Stimulated activated naive B cell treated with anti-CD40 and anti-IgM and Interleukin-4, amounts not matched to agents 10 μg/mL and 1 μg/mL and 100 μg/mL, for 72 hours (primary cell): Measurements from ENCODE around the gene HBA2.
A peak's percentile ranks its signal among the peaks of the same experiment; 100 is the strongest.
"Not testable (repeated sequence)": the region's sequence is repeated elsewhere in the genome, so short reads cannot be mapped to it uniquely, and the experiment has no call there.

Experiments
- ATAC-seq, 2 donors: fragments of 150-1000 bp; cut with Tn5 transposase; replicated peaks; 2 replicates each; pipeline ENCODE4 v1.10.0; 2021; ENCODE audit warnings: moderate library complexity in 1 of 2
- DNase-seq: peaks from one replicate; pipeline ENCODE4 v3.0.0; 2021
- H3K27ac Mint-ChIP-seq: one replicate; pipeline ENCODE4 v1.8.0; 2022; ENCODE audit warnings: mild to moderate bottlenecking, mixed read lengths
- H3K27me3 Mint-ChIP-seq, 2 donors: one replicate each; pipeline ENCODE4 v1.8.0; 2022; ENCODE audit warnings: mixed read lengths in 2 of 2
- H3K36me3 Mint-ChIP-seq, 2 donors: one replicate each; pipeline ENCODE4 v1.8.0; 2022; ENCODE audit warnings: mixed read lengths in 2 of 2, mild to moderate bottlenecking in 1 of 2
- H3K4me1 Mint-ChIP-seq, 2 donors: one replicate each; pipeline ENCODE4 v1.8.0; 2022; ENCODE audit warnings: mixed read lengths in 2 of 2, mild to moderate bottlenecking in 1 of 2
- H3K4me3 Mint-ChIP-seq, 2 donors: one replicate each; pipeline ENCODE4 v1.8.0; 2022; ENCODE audit warnings: mild to moderate bottlenecking in 2 of 2, mixed read lengths in 2 of 2, moderate library complexity in 1 of 2
- H3K9me3 Mint-ChIP-seq, 2 donors: one replicate each; pipeline ENCODE4 v1.8.0; 2022; ENCODE audit warnings: mixed read lengths in 2 of 2, mild to moderate bottlenecking in 1 of 2

HBA2 gene

DNA sequence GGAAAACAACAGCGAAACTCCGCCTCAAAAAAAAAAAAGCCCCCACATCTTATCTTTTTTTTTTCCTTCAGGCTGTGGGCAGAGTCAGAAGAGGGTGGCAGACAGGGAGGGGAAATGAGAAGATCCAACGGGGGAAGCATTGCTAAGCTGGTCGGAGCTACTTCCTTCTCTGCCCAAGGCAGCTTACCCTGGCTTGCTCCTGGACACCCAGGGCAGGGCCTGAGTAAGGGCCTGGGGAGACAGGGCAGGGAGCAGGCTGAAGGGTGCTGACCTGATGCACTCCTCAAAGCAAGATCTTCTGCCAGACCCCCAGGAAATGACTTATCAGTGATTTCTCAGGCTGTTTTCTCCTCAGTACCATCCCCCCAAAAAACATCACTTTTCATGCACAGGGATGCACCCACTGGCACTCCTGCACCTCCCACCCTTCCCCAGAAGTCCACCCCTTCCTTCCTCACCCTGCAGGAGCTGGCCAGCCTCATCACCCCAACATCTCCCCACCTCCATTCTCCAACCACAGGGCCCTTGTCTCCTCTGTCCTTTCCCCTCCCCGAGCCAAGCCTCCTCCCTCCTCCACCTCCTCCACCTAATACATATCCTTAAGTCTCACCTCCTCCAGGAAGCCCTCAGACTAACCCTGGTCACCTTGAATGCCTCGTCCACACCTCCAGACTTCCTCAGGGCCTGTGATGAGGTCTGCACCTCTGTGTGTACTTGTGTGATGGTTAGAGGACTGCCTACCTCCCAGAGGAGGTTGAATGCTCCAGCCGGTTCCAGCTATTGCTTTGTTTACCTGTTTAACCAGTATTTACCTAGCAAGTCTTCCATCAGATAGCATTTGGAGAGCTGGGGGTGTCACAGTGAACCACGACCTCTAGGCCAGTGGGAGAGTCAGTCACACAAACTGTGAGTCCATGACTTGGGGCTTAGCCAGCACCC is 2.6 kb downstream of the HBA2 start:
- Mint-ChIP-seq H3K9me3 (no peaks in the 10 kb centered on the region), H3K4me1 (peaks cover 17 to 39% of the 10 kb centered on the region in 2 donors), H3K27me3 (peaks cover 46 to 60% of the 10 kb centered on the region in 2 donors), H3K4me3 (peak overlapping the region; percentile 6 to 35), H3K36me3 (no peaks in the 10 kb centered on the region), H3K27ac (peak overlapping the region; percentile 76)
- DNase-seq (no peak), ATAC-seq (no peak)

DNA sequence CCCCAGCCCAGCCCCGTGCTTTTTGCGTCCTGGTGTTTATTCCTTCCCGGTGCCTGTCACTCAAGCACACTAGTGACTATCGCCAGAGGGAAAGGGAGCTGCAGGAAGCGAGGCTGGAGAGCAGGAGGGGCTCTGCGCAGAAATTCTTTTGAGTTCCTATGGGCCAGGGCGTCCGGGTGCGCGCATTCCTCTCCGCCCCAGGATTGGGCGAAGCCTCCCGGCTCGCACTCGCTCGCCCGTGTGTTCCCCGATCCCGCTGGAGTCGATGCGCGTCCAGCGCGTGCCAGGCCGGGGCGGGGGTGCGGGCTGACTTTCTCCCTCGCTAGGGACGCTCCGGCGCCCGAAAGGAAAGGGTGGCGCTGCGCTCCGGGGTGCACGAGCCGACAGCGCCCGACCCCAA is 3.3 kb downstream of the HBA2 start:
- peak overlapping the region in 1 of 2 donors; percentile 47 for H3K4me3 Mint-ChIP-seq
- not testable (repeated sequence) for DNase-seq, H3K36me3 Mint-ChIP-seq, H3K27ac Mint-ChIP-seq, H3K9me3 Mint-ChIP-seq
- peaks cover 18 to 40% of the 10 kb centered on the region in 2 donors for H3K4me1 Mint-ChIP-seq
- peak in 1 of 2 donors; percentile 3 for ATAC-seq
- H3K27me3 Mint-ChIP-seq: peaks cover 40 to 52% of the 10 kb centered on the region in 2 donors

DNA sequence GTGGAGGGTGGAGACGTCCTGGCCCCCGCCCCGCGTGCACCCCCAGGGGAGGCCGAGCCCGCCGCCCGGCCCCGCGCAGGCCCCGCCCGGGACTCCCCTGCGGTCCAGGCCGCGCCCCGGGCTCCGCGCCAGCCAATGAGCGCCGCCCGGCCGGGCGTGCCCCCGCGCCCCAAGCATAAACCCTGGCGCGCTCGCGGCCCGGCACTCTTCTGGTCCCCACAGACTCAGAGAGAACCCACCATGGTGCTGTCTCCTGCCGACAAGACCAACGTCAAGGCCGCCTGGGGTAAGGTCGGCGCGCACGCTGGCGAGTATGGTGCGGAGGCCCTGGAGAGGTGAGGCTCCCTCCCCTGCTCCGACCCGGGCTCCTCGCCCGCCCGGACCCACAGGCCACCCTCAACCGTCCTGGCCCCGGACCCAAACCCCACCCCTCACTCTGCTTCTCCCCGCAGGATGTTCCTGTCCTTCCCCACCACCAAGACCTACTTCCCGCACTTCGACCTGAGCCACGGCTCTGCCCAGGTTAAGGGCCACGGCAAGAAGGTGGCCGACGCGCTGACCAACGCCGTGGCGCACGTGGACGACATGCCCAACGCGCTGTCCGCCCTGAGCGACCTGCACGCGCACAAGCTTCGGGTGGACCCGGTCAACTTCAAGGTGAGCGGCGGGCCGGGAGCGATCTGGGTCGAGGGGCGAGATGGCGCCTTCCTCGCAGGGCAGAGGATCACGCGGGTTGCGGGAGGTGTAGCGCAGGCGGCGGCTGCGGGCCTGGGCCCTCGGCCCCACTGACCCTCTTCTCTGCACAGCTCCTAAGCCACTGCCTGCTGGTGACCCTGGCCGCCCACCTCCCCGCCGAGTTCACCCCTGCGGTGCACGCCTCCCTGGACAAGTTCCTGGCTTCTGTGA is 4.1 kb downstream of the HBA2 start, which contains the start of gene HBA1:
HBA1 (plus strand) TSS at position 204 of the 906 bp plus-strand sequence; CDS start at position 241, 37 bp downstream.
- H3K4me3 Mint-ChIP-seq: peak within 1 kb of the TSS in 1 of 2 donors; percentile 47
- not testable (repeated sequence) for DNase-seq, H3K36me3 Mint-ChIP-seq, H3K9me3 Mint-ChIP-seq
- peak within 1 kb of the TSS; percentile 31 for H3K27ac Mint-ChIP-seq
- peak; percentile 22 to 36 for ATAC-seq
- peaks cover 22 to 45% of the 10 kb centered on the region in 2 donors for H3K4me1 Mint-ChIP-seq
- peaks cover 37 to 47% of the 10 kb centered on the region in 2 donors for H3K27me3 Mint-ChIP-seq

DNA sequence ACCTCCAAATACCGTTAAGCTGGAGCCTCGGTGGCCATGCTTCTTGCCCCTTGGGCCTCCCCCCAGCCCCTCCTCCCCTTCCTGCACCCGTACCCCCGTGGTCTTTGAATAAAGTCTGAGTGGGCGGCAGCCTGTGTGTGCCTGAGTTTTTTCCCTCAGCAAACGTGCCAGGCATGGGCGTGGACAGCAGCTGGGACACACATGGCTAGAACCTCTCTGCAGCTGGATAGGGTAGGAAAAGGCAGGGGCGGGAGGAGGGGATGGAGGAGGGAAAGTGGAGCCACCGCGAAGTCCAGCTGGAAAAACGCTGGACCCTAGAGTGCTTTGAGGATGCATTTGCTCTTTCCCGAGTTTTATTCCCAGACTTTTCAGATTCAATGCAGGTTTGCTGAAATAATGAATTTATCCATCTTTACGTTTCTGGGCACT is 4.7 kb downstream of the HBA2 start:
- ATAC-seq (no peak), DNase-seq (no peak)
- Mint-ChIP-seq H3K9me3 (no peaks in the 10 kb centered on the region), H3K4me1 (peaks cover 24 to 46% of the 10 kb centered on the region in 2 donors), H3K4me3 (no peak overlapping the region), H3K27me3 (peaks cover 34 to 44% of the 10 kb centered on the region in 2 donors), H3K27ac (peak overlapping the region; percentile 31), H3K36me3 (no peaks in the 10 kb centered on the region)

- DNase-seq: no peak
Observed at GRCh38 chr16:177981-178667, 5.4 kb downstream of the HBA2 start.

GRCh38 chr16:178668-179015 is 6.0 kb downstream of the HBA2 start:
- H3K4me3 Mint-ChIP-seq: no peak overlapping the region
- H3K27me3 Mint-ChIP-seq: peaks cover 30 to 39% of the 10 kb centered on the region in 2 donors
- H3K36me3 Mint-ChIP-seq: peaks cover 4% of the 10 kb centered on the region in 2 donors
- H3K9me3 Mint-ChIP-seq: no peaks in the 10 kb centered on the region
- no peak for ATAC-seq
- no peak for DNase-seq
- H3K4me1 Mint-ChIP-seq: peaks cover 21 to 41% of the 10 kb centered on the region in 2 donors
- H3K27ac Mint-ChIP-seq: no peak overlapping the region

More at GRCh38 chr16:177981-178667, 5.4 kb downstream of the HBA2 start:
- Mint-ChIP-seq H3K27ac (no peak overlapping the region), H3K4me1 (peaks cover 24 to 46% of the 10 kb centered on the region in 2 donors), H3K27me3 (peaks cover 34 to 44% of the 10 kb centered on the region in 2 donors), H3K4me3 (peak overlapping the region in 1 of 2 donors; percentile 59), H3K9me3 (no peaks in the 10 kb centered on the region), H3K36me3 (peaks cover 4% of the 10 kb centered on the region in 2 donors)
- no peak for ATAC-seq

- Mint-ChIP-seq H3K4me3 (peak overlapping the region; percentile 36 to 59), H3K4me1 (peaks cover 18 to 33% of the 10 kb centered on the region in 2 donors), H3K36me3 (peaks cover 4% of the 10 kb centered on the region in 2 donors), H3K9me3 (no peaks in the 10 kb centered on the region), H3K27me3 (peaks cover 28 to 31% of the 10 kb centered on the region in 2 donors), H3K27ac (no peak overlapping the region)
- no peak for ATAC-seq
- no peak for DNase-seq
Observed at GRCh38 chr16:179211-180092, 6.8 kb downstream of the HBA2 start.

GRCh38 chr16:180101-180675 is 7.5 kb downstream of the HBA2 start, which contains the start of gene HBQ1:
HBQ1 (plus strand) TSS chr16:180459; CDS start chr16:180487, 28 bp downstream.
- no peak for ATAC-seq
- Mint-ChIP-seq H3K36me3 (peaks cover 7% of the 10 kb centered on the region in 2 donors), H3K4me1 (peaks cover 11 to 26% of the 10 kb centered on the region in 2 donors), H3K27me3 (peaks cover 20 to 23% of the 10 kb centered on the region in 2 donors), H3K27ac (no peak within 1 kb of the TSS), H3K4me3 (peak within 1 kb of the TSS; percentile 44 to 59), H3K9me3 (no peaks in the 10 kb centered on the region)
- DNase-seq: no peak

GRCh38 chr16:180681-181564 is 8.2 kb downstream of the HBA2 start:
- no peak overlapping the region for H3K27ac Mint-ChIP-seq
- ATAC-seq (peak; percentile 83 to 87), DNase-seq (no peak)
- no peaks in the 10 kb centered on the region for H3K9me3 Mint-ChIP-seq
- H3K27me3 Mint-ChIP-seq: peaks cover 15 to 17% of the 10 kb centered on the region in 2 donors
- H3K36me3 Mint-ChIP-seq: peaks cover 13 to 14% of the 10 kb centered on the region in 2 donors
- H3K4me1 Mint-ChIP-seq: peaks cover 10 to 20% of the 10 kb centered on the region in 2 donors
- H3K4me3 Mint-ChIP-seq: peak overlapping the region; percentile 44 to 46

DNA sequence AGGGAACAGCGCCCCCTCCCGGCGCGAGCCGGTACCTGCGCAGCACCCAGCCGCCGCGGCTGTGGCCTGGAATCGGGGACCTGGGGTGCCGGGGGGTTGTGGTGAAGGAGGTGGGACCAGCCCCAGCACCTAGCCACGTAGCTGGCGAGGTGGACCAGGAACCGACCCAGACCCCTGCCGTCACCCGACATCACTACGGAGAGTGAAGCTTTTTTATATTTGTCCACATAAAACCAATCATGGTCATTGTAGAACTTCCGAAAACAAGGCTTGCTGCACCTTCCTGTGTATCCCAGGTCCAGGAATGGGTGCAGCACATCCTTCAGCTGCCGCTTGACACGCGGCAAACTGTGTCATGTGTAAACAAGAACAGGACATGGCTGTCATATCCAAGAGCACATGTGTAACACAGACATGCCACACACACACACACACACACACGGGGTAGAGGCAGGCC is 8.9 kb downstream of the HBA2 start:
- no peak overlapping the region for H3K27ac Mint-ChIP-seq

DNA sequence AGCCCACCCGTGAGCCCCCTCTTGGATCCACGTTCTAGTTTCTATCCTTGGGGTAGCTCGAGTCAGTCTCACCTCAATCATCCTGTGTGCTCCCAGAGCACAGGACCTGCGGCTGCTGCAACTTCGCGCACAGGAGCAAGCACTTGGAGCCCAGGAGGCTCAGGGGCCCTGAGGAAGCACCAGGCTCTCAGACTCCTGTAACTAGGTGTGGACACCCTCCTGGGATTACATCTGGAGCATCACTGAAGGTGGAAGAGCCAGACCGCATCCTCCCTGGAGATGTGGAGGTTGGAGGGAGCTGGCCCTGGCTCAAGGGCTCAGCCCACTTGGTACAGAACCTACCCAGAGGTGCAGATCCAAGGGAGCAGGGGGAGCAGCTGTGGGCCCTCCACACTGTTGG is 10.3 kb downstream of the HBA2 start:
- no peak for ATAC-seq
- H3K27ac Mint-ChIP-seq: no peak overlapping the region
- H3K27me3 Mint-ChIP-seq: peaks cover 6 to 7% of the 10 kb centered on the region in 2 donors
- H3K9me3 Mint-ChIP-seq: no peaks in the 10 kb centered on the region
- H3K4me1 Mint-ChIP-seq: peaks cover 10 to 16% of the 10 kb centered on the region in 2 donors
- DNase-seq: no peak
- H3K4me3 Mint-ChIP-seq: peak overlapping the region in 1 of 2 donors; percentile 11
- H3K36me3 Mint-ChIP-seq: peaks cover 15 to 20% of the 10 kb centered on the region in 2 donors

More for the DNA sequence above, 8.9 kb downstream of the HBA2 start:
- Mint-ChIP-seq H3K4me1 (peaks cover 10 to 20% of the 10 kb centered on the region in 2 donors), H3K4me3 (peak overlapping the region; percentile 16 to 29), H3K27me3 (peaks cover 15 to 17% of the 10 kb centered on the region in 2 donors), H3K36me3 (peaks cover 14% of the 10 kb centered on the region in 2 donors), H3K9me3 (no peaks in the 10 kb centered on the region)
- ATAC-seq (no peak), DNase-seq (peak; percentile 75)
